ENCODE data around the gene TNFRSF19. TPM values are rescaled to one million over a fixed set of nuclear protein-coding genes. Genes with fewer than 3 reads are reported as not detected.

Gene TNFRSF19
- total RNA-seq, 2 experiments from 2014 or later: not detected

GRCh38 chr13:23710366-23710765, 140.2 kb downstream of the TNFRSF19 start:
- H3K9me3 Mint-ChIP-seq: peaks cover 3% of the 10 kb centered on the region
- no peak overlapping the region for H3K27ac Mint-ChIP-seq
- H3K36me3 Mint-ChIP-seq (ENCODE audit: low read depth): no peaks in the 10 kb centered on the region
- Histone ChIP-seq H3K9me3 (ENCODE audit: control insufficient read depth in 1 of 2, insufficient read depth in 1 of 2, low read length in 2 of 2) (no peaks in the 10 kb centered on the region), H3K27me3 (ENCODE audit: control insufficient read depth in 1 of 2, insufficient read depth in 2 of 2, low read length in 2 of 2) (no peaks in the 10 kb centered on the region), H3K4me3 (ENCODE audit: low read length) (no peak overlapping the region), H3K36me3 (ENCODE audit: insufficient read depth, low read length) (no peaks in the 10 kb centered on the region), H3K27ac (ENCODE audit: low read depth in 1 of 2, low read length in 2 of 2) (no peak overlapping the region), H3K4me1 (ENCODE audit: insufficient read depth, low read length) (no peaks in the 10 kb centered on the region)
- no peaks in the 10 kb centered on the region for H3K4me1 Mint-ChIP-seq (ENCODE audit: low read depth)
- DNase-seq (no peak), ATAC-seq (ENCODE audit: poor library complexity) (no peak)
- no peak overlapping the region for H3K4me3 Mint-ChIP-seq
- intact Hi-C loops (cut with DNase I, micrococcal nuclease): no loop called here
- CTCF ChIA-PET: no interaction called here
- no peak for TF ChIP-seq CTCF (IDR thresholded peaks at IDR 0.05)
- POLR2A ChIA-PET: no interaction called here
- H3K27me3 Mint-ChIP-seq: no peaks in the 10 kb centered on the region

DNA sequence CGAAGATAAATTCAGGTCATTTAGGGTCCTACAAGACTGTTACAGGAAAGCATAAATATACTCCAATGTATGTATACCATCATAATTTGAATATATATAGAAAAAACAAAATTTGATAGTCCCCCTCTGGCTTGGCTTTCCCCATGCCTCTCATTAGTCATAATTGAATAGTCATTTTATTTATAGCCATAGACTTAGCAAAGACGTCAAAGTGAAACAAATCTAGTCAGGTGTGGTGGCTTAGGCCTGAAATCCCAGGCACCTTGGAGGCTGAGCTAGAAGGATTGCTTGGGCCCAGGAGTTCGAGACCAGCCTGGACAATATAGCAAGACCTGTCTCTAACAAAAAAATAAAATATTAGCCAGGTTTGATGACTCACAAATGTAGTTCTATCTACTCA, 141.1 kb downstream of the TNFRSF19 start:
- Mint-ChIP-seq H3K9me3 (peaks cover 3% of the 10 kb centered on the region), H3K4me1 (ENCODE audit: low read depth) (peaks cover under 1% of the 10 kb centered on the region), H3K27ac (no peak overlapping the region), H3K27me3 (no peaks in the 10 kb centered on the region), H3K36me3 (ENCODE audit: low read depth) (no peaks in the 10 kb centered on the region), H3K4me3 (no peak overlapping the region)
- H3K27me3 ChIP-seq (ENCODE audit: control insufficient read depth in 1 of 2, insufficient read depth in 2 of 2, low read length in 2 of 2): no peaks in the 10 kb centered on the region
- no peak for TF ChIP-seq CTCF (IDR thresholded peaks at IDR 0.05)
- CTCF ChIA-PET: no interaction called here
- POLR2A ChIA-PET: no interaction called here
- H3K9me3 ChIP-seq (ENCODE audit: control insufficient read depth in 1 of 2, insufficient read depth in 1 of 2, low read length in 2 of 2): no peaks in the 10 kb centered on the region
- no peak overlapping the region for H3K4me3 ChIP-seq (ENCODE audit: low read length)
- intact Hi-C loops (cut with DNase I, micrococcal nuclease): no loop called here
- DNase-seq: no peak
- peaks cover 5% of the 10 kb centered on the region for H3K4me1 ChIP-seq (ENCODE audit: insufficient read depth, low read length)
- no peak for ATAC-seq (ENCODE audit: poor library complexity)
- H3K36me3 ChIP-seq (ENCODE audit: insufficient read depth, low read length): no peaks in the 10 kb centered on the region
- H3K27ac ChIP-seq (ENCODE audit: low read depth in 1 of 2, low read length in 2 of 2): no peak overlapping the region

GRCh38 chr13:23714672-23715071, 144.5 kb downstream of the TNFRSF19 start:
- no peak overlapping the region for H3K4me3 ChIP-seq (ENCODE audit: low read length)
- POLR2A ChIA-PET: no interaction called here
- Mint-ChIP-seq H3K27me3 (no peaks in the 10 kb centered on the region), H3K4me1 (ENCODE audit: low read depth) (peaks cover 30% of the 10 kb centered on the region), H3K9me3 (peaks cover 3% of the 10 kb centered on the region), H3K27ac (no peak overlapping the region), H3K36me3 (ENCODE audit: low read depth) (no peaks in the 10 kb centered on the region), H3K4me3 (no peak overlapping the region)
- intact Hi-C loops (cut with DNase I, micrococcal nuclease): no loop called here
- no peak overlapping the region for H3K27ac ChIP-seq (ENCODE audit: low read depth in 1 of 2, low read length in 2 of 2)
- no peaks in the 10 kb centered on the region for H3K27me3 ChIP-seq (ENCODE audit: control insufficient read depth in 1 of 2, insufficient read depth in 2 of 2, low read length in 2 of 2)
- H3K36me3 ChIP-seq (ENCODE audit: insufficient read depth, low read length): no peaks in the 10 kb centered on the region
- no peak for ATAC-seq (ENCODE audit: poor library complexity)
- peaks cover 8% of the 10 kb centered on the region for H3K4me1 ChIP-seq (ENCODE audit: insufficient read depth, low read length)
- H3K9me3 ChIP-seq (ENCODE audit: control insufficient read depth in 1 of 2, insufficient read depth in 1 of 2, low read length in 2 of 2): no peaks in the 10 kb centered on the region
- CTCF ChIA-PET: no interaction called here
- DNase-seq: no peak
- TF ChIP-seq CTCF (IDR thresholded peaks at IDR 0.05): no peak
